ENCODE measurements around the gene BACH2. TPM values are rescaled to one million over a fixed set of nuclear protein-coding genes. Genes with fewer than 3 reads are reported as not detected.
A peak's percentile ranks its signal among the peaks of the same experiment; 100 is the strongest.

Gene BACH2
- total and polyA plus RNA-seq, 2 experiments from 2014 or later = under 0.01 TPM; not detected in 1

- no peak for TF ChIP-seq EZH2 (IDR thresholded peaks at IDR 0.05; ENCODE audit: insufficient read depth, poor library complexity, severe bottlenecking)
- TF ChIP-seq EZH2phosphoT487 (IDR thresholded peaks at IDR 0.05; ENCODE audit: insufficient read depth, low read depth) = no peak
- H4K20me1 ChIP-seq (ENCODE audit: insufficient read depth) = no peaks in the 10 kb centered on the region
- H3F3A ChIP-seq (ENCODE audit: insufficient read depth) = no peaks in the 10 kb centered on the region
- H2AFZ ChIP-seq = no peak overlapping the region
- H3K79me2 ChIP-seq (ENCODE audit: insufficient read depth) = no peaks in the 10 kb centered on the region
- H3K9me3 ChIP-seq (ENCODE audit: low read depth) = no peaks in the 10 kb centered on the region
- DNase-seq = peak; percentile 87
- no peak overlapping the region for H3K4me2 ChIP-seq (ENCODE audit: unreplicated experiment)
- 18 to 19% methylated on average over 8 of the region's 8 CpGs for WGBS, 2 experiments (ENCODE audit: low coverage in 1 of 2, low lambda C conversion rate in 2 of 2, missing lambda C conversion rate in 2 of 2)
- H3K27ac ChIP-seq = no peak overlapping the region
- no peak overlapping the region for H3K9ac ChIP-seq
- in situ Hi-C loops (cut with MboI) = loop anchor here (10.0 kb wide), 1 partner anchor 424 kb away; no protein-coding TSS in a partner anchor
- no peaks in the 10 kb centered on the region for H3K9me2 ChIP-seq (ENCODE audit: insufficient read depth)
- peaks cover 10% of the 10 kb centered on the region; the same call in 1 of the 2 replicates for H3K27me3 ChIP-seq (replicated peaks; ENCODE audit: insufficient read depth)
- no peaks in the 10 kb centered on the region for H3K36me3 ChIP-seq (ENCODE audit: low read depth)
- H3K4me1 ChIP-seq (ENCODE audit: insufficient read depth) = no peaks in the 10 kb centered on the region
- H3K4me3 ChIP-seq = no peak overlapping the region
Observed at GRCh38 chr6:89970609-89971337, 325.9 kb downstream of the BACH2 start.

DNA sequence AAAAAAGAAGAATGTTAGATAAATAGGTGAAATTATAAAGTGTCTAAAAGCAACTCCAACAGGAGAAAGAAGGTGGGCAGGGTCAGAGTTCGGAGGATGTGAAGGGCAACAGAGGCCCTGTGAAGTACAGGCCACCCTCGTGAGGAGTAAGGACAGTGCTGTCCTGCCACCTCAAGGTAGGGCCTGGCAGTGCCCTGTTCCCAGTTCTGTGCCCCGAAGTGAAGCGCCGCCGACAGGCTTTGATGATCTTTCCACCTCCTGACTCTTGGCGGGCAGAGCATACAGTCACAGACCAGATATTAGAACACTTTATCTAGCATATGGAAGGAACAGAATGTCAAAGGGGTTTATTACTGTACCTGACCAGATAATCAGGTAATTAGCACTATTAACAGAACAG is 326.6 kb downstream of the BACH2 start:
- no peaks in the 10 kb centered on the region for H4K20me1 ChIP-seq (ENCODE audit: insufficient read depth)
- no peaks in the 10 kb centered on the region for H3K4me1 ChIP-seq (ENCODE audit: insufficient read depth)
- H3K27me3 ChIP-seq (replicated peaks; ENCODE audit: insufficient read depth) = peaks cover 10% of the 10 kb centered on the region; the same call in 1 of the 2 replicates
- no peaks in the 10 kb centered on the region for H3F3A ChIP-seq (ENCODE audit: insufficient read depth)
- H3K27ac ChIP-seq = no peak overlapping the region
- in situ Hi-C loops (cut with MboI) = loop anchor here (10.0 kb wide), 1 partner anchor 425 kb away; no protein-coding TSS in a partner anchor
- no peaks in the 10 kb centered on the region for H3K9me3 ChIP-seq (ENCODE audit: low read depth)
- no peak for DNase-seq
- H3K4me2 ChIP-seq (ENCODE audit: unreplicated experiment) = no peak overlapping the region
- H3K9me2 ChIP-seq (ENCODE audit: insufficient read depth) = no peaks in the 10 kb centered on the region
- no peaks in the 10 kb centered on the region for H3K36me3 ChIP-seq (ENCODE audit: low read depth)
- TF ChIP-seq EZH2 (IDR thresholded peaks at IDR 0.05; ENCODE audit: insufficient read depth, poor library complexity, severe bottlenecking) = no peak
- TF ChIP-seq EZH2phosphoT487 (IDR thresholded peaks at IDR 0.05; ENCODE audit: insufficient read depth, low read depth) = no peak
- H3K9ac ChIP-seq = no peak overlapping the region
- H3K79me2 ChIP-seq (ENCODE audit: insufficient read depth) = no peaks in the 10 kb centered on the region
- H3K4me3 ChIP-seq = no peak overlapping the region
- no peak overlapping the region for H2AFZ ChIP-seq
- 86 to 90% methylated on average over 7 of the region's 7 CpGs for WGBS, 2 experiments (ENCODE audit: low coverage in 1 of 2, low lambda C conversion rate in 2 of 2, missing lambda C conversion rate in 2 of 2)

- in situ Hi-C loops (cut with MboI) = no loop called here
- no peak overlapping the region for H3K4me3 ChIP-seq
Observed at GRCh38 chr6:89966913-89967312, 329.7 kb downstream of the BACH2 start.

GRCh38 chr6:89966228-89966544 is 330.5 kb downstream of the BACH2 start:
- no peaks in the 10 kb centered on the region for H3F3A ChIP-seq (ENCODE audit: insufficient read depth)
- H3K27ac ChIP-seq = no peak overlapping the region
- H4K20me1 ChIP-seq (ENCODE audit: insufficient read depth) = no peaks in the 10 kb centered on the region
- no peak for DNase-seq
- no peaks in the 10 kb centered on the region for H3K79me2 ChIP-seq (ENCODE audit: insufficient read depth)
- no peaks in the 10 kb centered on the region for H3K9me3 ChIP-seq (ENCODE audit: low read depth)
- WGBS, 2 experiments (ENCODE audit: low coverage in 1 of 2, low lambda C conversion rate in 2 of 2, missing lambda C conversion rate in 2 of 2) = 46 to 47% methylated on average over 1 of the region's 1 CpG
- no peak overlapping the region for H3K9ac ChIP-seq
- H3K4me3 ChIP-seq = no peak overlapping the region
- no peaks in the 10 kb centered on the region for H3K4me1 ChIP-seq (ENCODE audit: insufficient read depth)
- H2AFZ ChIP-seq = no peak overlapping the region
- peaks cover 30% of the 10 kb centered on the region for H3K27me3 ChIP-seq (replicated peaks; ENCODE audit: insufficient read depth)
- H3K4me2 ChIP-seq (ENCODE audit: unreplicated experiment) = no peak overlapping the region
- in situ Hi-C loops (cut with MboI) = no loop called here
- TF ChIP-seq EZH2phosphoT487 (IDR thresholded peaks at IDR 0.05; ENCODE audit: insufficient read depth, low read depth) (no peak), EZH2 (IDR thresholded peaks at IDR 0.05; ENCODE audit: insufficient read depth, poor library complexity, severe bottlenecking) (no peak)
- H3K9me2 ChIP-seq (ENCODE audit: insufficient read depth) = no peaks in the 10 kb centered on the region
- no peaks in the 10 kb centered on the region for H3K36me3 ChIP-seq (ENCODE audit: low read depth)

More at GRCh38 chr6:89966913-89967312, 329.7 kb downstream of the BACH2 start:
- Histone ChIP-seq H3K9me3 (ENCODE audit: low read depth) (no peaks in the 10 kb centered on the region), H3K27me3 (replicated peaks; ENCODE audit: insufficient read depth) (peaks cover 25% of the 10 kb centered on the region), H3K9me2 (ENCODE audit: insufficient read depth) (no peaks in the 10 kb centered on the region), H4K20me1 (ENCODE audit: insufficient read depth) (no peaks in the 10 kb centered on the region), H3K4me1 (ENCODE audit: insufficient read depth) (no peaks in the 10 kb centered on the region), H3K27ac (no peak overlapping the region), H3K9ac (no peak overlapping the region), H2AFZ (no peak overlapping the region), H3F3A (ENCODE audit: insufficient read depth) (no peaks in the 10 kb centered on the region), H3K79me2 (ENCODE audit: insufficient read depth) (no peaks in the 10 kb centered on the region), H3K36me3 (ENCODE audit: low read depth) (no peaks in the 10 kb centered on the region), H3K4me2 (ENCODE audit: unreplicated experiment) (no peak overlapping the region)
- TF ChIP-seq EZH2phosphoT487 (IDR thresholded peaks at IDR 0.05; ENCODE audit: insufficient read depth, low read depth) (no peak), EZH2 (IDR thresholded peaks at IDR 0.05; ENCODE audit: insufficient read depth, poor library complexity, severe bottlenecking) (no peak)
- 56 to 59% methylated on average over 3 of the region's 3 CpGs for WGBS, 2 experiments (ENCODE audit: low coverage in 1 of 2, low lambda C conversion rate in 2 of 2, missing lambda C conversion rate in 2 of 2)
- DNase-seq = no peak

Data from GM23248 (cell line).